Left lung (tissue), 10 donors: ENCODE results near the gene KDM4F. TPM values are rescaled to one million over a fixed set of nuclear protein-coding genes. Genes with fewer than 3 reads are reported as not detected.

Experiments
- ATAC-seq: fragments of 200-7000 bp; cut with Tn5 transposase; one replicate; pipeline ENCODE4 v1.9.1; 2020; ENCODE audit warnings: moderate library complexity
- DNase-seq, 4 donors: peaks; one replicate each; pipeline ENCODE4 v3.0.0-alpha.2; 2013 to 2020
- H3K27ac ChIP-seq, 2 donors: fragments of 200-600 bp; sonication (generic) in 1 of 2; one replicate each; pipeline versions ENCODE4 v1.5.0 to v1.8.0; 2020 to 2021
- H3K27me3 ChIP-seq, 2 donors: fragments of 200-600 bp; sonication (generic) in 1 of 2; one replicate each; pipeline versions ENCODE4 v1.5.0 to v1.8.0; 2020 to 2021
- H3K36me3 ChIP-seq, 2 donors: fragments of 200-600 bp; sonication (generic) in 1 of 2; one replicate each; pipeline versions ENCODE4 v1.5.0 to v1.8.0; 2020 to 2021
- H3K4me1 ChIP-seq, 2 donors: fragments of 200-600 bp; one replicate each; pipeline ENCODE4 v1.8.0; 2021
- H3K4me3 ChIP-seq, 2 donors: fragments of 200-600 bp; sonication (generic) in 1 of 2; one replicate each; pipeline versions ENCODE4 v1.5.0 to v1.8.0; 2020 to 2021; ENCODE audit warnings: mild to moderate bottlenecking in 1 of 2
- H3K9me3 ChIP-seq, 2 donors: fragments of 200-600 bp; sonication (generic) in 1 of 2; one replicate each; pipeline versions ENCODE4 v1.5.0 to v1.8.0; 2020 to 2021
- intact Hi-C, 2 donors: fragments of 100-400 bp; cut with DNase I; formaldehyde crosslinking; loops; one replicate each; pipeline versions ENCODE4 v1.11.2 to v1.14.2; 2022
- polyA plus RNA-seq, 6 donors: library from polyadenylated mRNA; unstranded; fragments of 120-200 nt; gene quantifications; one replicate each; pipeline ENCODE4 v1.2.1, GENCODE V29; 2013; ENCODE audit not compliant: insufficient read length in 6 of 6
- total RNA-seq, 2 donors: library from RNA; stranded (reverse); fragmentation: NEBNext Ultra II Directional; extraction: Animal tissue kit (Norgen Biotek cat#: 25700); gene quantifications; one replicate each; pipeline ENCODE4 v1.2.1, GENCODE V29; 2021
- TF ChIP-seq, protein P1 (sequence below), 2 donors: fragments of 200-600 bp; sonication (generic) in 1 of 2; IDR thresholded peaks; one replicate each; pipeline versions ENCODE4 v1.5.0 to v1.8.0; 2021; ENCODE audit warnings: antibody characterized with exemption in 2 of 2
- donor health status: DM: no; HTN: yes; CAD: no.
- donor health status: DM: no; HTN: no; CAD: no.

KDM4F gene
- total and polyA plus RNA-seq, 8 donors: not detected

DNA sequence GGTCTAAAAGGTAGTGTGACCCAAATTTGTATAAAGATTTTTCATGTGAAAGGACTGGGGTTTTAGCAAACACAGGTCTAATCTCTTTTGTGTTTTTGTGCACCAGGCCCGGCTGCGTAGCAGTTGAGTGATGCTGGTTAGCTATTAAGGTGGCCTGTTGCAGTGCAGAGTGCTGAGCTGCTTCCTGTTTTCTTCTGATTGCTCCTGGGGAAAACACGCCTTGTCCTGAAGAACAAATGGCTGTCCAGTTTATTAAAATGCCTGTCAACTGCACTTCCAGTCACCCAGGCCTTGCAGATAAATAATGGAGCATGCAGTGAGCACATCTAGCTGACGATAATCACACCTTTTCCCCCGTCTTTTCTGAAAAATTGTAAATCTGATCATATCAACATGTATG is 19.3 kb downstream of the KDM4F start:
- TF ChIP-seq, protein P1, sequence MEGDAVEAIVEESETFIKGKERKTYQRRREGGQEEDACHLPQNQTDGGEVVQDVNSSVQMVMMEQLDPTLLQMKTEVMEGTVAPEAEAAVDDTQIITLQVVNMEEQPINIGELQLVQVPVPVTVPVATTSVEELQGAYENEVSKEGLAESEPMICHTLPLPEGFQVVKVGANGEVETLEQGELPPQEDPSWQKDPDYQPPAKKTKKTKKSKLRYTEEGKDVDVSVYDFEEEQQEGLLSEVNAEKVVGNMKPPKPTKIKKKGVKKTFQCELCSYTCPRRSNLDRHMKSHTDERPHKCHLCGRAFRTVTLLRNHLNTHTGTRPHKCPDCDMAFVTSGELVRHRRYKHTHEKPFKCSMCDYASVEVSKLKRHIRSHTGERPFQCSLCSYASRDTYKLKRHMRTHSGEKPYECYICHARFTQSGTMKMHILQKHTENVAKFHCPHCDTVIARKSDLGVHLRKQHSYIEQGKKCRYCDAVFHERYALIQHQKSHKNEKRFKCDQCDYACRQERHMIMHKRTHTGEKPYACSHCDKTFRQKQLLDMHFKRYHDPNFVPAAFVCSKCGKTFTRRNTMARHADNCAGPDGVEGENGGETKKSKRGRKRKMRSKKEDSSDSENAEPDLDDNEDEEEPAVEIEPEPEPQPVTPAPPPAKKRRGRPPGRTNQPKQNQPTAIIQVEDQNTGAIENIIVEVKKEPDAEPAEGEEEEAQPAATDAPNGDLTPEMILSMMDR (IDR thresholded peaks at IDR 0.05): no peak
- no peaks in the 10 kb centered on the region for H3K27me3 ChIP-seq
- no peaks in the 10 kb centered on the region for H3K9me3 ChIP-seq
- H3K36me3 ChIP-seq: no peaks in the 10 kb centered on the region
- intact Hi-C loops: no loop called here
- H3K27ac ChIP-seq: peak overlapping the region; percentile 96 to 97
- peak overlapping the region; percentile 65 to 67 for H3K4me3 ChIP-seq
- peak in 3 of 4 donors; percentile 56 to 83 (median 80) for DNase-seq
- ATAC-seq: peak; percentile 85
- H3K4me1 ChIP-seq: peaks cover 7 to 28% of the 10 kb centered on the region in 2 donors

GRCh38 chr11:95070471-95070870 is 21.2 kb downstream of the KDM4F start:
- intact Hi-C loops: loop anchor here in 1 of 2 donors (5.0 kb wide), 1 partner anchor 77 kb away; no protein-coding TSS in a partner anchor
- H3K9me3 ChIP-seq: no peaks in the 10 kb centered on the region
- TF ChIP-seq, protein P1 (IDR thresholded peaks at IDR 0.05): no peak
- H3K4me3 ChIP-seq: no peak overlapping the region
- H3K27ac ChIP-seq: no peak overlapping the region
- no peaks in the 10 kb centered on the region for H3K36me3 ChIP-seq
- DNase-seq (no peak), ATAC-seq (no peak)
- H3K27me3 ChIP-seq: no peaks in the 10 kb centered on the region
- peaks cover 11 to 40% of the 10 kb centered on the region in 2 donors for H3K4me1 ChIP-seq

- TF ChIP-seq, protein P1 (IDR thresholded peaks at IDR 0.05): no peak
- Histone ChIP-seq H3K27me3 (no peaks in the 10 kb centered on the region), H3K9me3 (no peaks in the 10 kb centered on the region), H3K27ac (no peak overlapping the region), H3K4me3 (no peak overlapping the region), H3K4me1 (peaks cover 19 to 55% of the 10 kb centered on the region in 2 donors), H3K36me3 (no peaks in the 10 kb centered on the region)
- no peak for ATAC-seq
- no peak for DNase-seq
- intact Hi-C loops: loop anchor here in 1 of 2 donors (5.0 kb wide), 1 partner anchor 74 kb away; no protein-coding TSS in a partner anchor
Observed at GRCh38 chr11:95072948-95073347, 23.7 kb downstream of the KDM4F start.

DNA sequence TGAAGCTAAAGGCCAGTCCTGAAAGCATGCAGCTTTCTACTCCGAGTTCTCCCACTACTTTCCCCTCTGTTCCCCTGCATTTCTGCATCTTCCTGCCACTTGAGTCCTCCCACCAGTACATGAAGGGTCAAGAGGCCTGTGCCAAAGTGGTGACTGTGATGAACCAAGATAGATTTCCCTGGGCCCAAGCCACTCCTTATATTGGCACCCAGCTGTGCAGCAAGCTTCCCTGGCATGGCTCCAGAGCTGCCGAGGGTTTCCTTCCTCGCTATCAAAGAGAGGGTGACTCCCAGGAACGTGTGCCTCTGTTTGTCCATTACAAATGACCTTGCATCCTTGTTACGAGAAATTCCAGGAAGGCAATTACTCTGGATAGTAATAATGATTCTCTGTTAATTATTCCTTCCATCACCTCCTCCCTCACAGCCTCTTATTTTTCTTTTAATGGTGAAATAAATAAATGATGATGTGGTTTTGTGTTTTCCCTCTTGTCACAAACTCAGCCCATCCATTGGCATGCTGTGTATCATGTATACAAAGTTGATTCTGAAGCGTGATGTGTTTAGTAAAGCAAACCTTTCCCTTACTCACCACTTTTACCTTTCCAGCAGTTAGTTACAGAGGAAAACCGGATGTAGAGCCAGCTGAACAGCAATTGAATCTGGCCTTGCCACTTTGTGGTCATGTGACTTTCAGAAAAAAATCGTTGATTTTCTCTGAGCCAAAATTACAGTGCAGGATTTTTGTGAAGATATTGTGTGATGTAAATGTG is 25.8 kb downstream of the KDM4F start:
- Histone ChIP-seq H3K27ac (peak overlapping the region; percentile 39 to 48), H3K36me3 (no peaks in the 10 kb centered on the region), H3K4me1 (peaks cover 12 to 34% of the 10 kb centered on the region in 2 donors), H3K27me3 (no peaks in the 10 kb centered on the region), H3K4me3 (no peak overlapping the region), H3K9me3 (no peaks in the 10 kb centered on the region)
- TF ChIP-seq, protein P1 (IDR thresholded peaks at IDR 0.05): no peak
- peak in 3 of 4 donors; percentile 47 to 65 (median 50) for DNase-seq
- ATAC-seq: peak; percentile 44
- intact Hi-C loops: loop anchor here in 1 of 2 donors (5.0 kb wide), 1 partner anchor 72 kb away; no protein-coding TSS in a partner anchor

DNA sequence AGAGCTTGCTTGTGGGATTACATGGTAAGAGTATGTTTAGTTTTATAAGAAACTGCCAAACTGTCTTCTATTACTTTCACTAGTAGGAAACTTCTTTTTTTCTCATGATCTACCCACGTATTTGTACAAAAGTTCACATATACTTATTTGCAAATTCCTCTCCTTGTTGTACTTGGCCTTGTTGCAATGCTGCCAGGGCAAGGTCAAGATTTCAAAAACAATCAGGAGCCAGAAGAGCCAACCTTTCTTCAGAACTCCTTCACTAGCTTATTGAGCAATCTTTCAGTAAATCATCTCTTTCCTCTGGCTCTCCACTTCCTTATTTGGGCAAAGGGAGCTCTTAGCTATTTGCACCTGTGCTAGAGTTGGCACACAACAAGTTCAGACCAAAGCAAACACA is 27.2 kb downstream of the KDM4F start:
- Histone ChIP-seq H3K27me3 (no peaks in the 10 kb centered on the region), H3K36me3 (no peaks in the 10 kb centered on the region), H3K4me1 (peaks cover 12 to 27% of the 10 kb centered on the region in 2 donors), H3K4me3 (no peak overlapping the region), H3K9me3 (no peaks in the 10 kb centered on the region), H3K27ac (peak overlapping the region; percentile 45 to 70)
- ATAC-seq: peak; percentile 74
- intact Hi-C loops: no loop called here
- peak in 1 of 4 donors; percentile 63 for DNase-seq
- TF ChIP-seq, protein P1 (IDR thresholded peaks at IDR 0.05): no peak
